Gastroesophageal sphincter (tissue), 3 donors: Measurements from ENCODE around the gene KIRREL1.

Source experiments
- EP300 ChIP-seq: sonication (generic); formaldehyde crosslinking; IDR thresholded peaks from one replicate; pipeline ENCODE4 v1.6.1; 2017; ENCODE audit warnings: antibody characterized with exemption, mild to moderate bottlenecking
- POLR2AphosphoS5 ChIP-seq: sonication (generic); formaldehyde crosslinking; IDR thresholded peaks from one replicate; pipeline ENCODE4 v1.6.1; 2017; ENCODE audit warnings: antibody characterized with exemption
- TF ChIP-seq, protein P1 (sequence below), 4 experiments: fragments of 200-600 bp in 2 of 4; fragments of 450-650 bp in 2 of 4; sonication (generic) in 1 of 4; IDR thresholded peaks; one replicate each; pipeline ENCODE4 v1.5.1; 2017 to 2019; ENCODE audit warnings: antibody characterized with exemption in 4 of 4, mild to moderate bottlenecking in 2 of 4, moderate library complexity in 2 of 4

DNA sequence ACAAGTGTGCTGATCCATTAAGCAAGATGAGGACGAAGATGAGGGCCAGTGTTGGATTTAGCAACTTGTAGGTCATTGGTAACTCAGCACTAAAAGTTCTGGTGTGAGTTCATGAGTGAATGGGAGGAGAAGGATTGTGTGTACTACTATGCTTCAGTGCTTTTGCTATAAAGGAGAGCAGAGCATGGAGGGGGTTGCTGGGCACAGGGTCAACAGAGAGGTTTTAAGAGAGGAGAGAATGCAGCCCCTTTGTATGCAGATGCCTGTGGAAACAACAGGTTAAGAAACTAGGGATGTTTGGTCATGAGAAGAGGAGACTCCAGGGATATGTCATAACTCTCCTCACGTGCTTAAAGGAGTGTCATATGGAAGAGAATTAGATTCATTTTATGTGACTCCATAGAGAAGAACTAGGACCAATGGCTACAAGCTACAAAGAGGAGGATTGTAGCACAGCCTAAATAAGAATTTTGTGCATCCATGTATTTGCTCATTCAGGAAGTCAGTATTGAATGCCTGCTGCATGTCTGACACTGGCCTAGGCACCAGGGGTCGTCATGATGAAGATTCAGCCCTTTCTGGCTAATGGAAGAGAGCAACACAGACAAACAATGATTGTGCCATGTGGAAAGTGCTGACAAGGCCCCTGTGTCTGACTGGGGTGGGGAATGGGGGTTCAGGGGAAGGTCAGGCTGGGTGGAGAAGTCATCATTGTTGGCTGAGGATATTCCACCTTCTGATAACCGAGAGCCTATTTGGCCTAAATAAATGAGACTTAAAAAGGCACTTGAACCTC lies 53.5 kb downstream of the KIRREL1 start:
- no peak for TF ChIP-seq EP300
- TF ChIP-seq, protein P1, sequence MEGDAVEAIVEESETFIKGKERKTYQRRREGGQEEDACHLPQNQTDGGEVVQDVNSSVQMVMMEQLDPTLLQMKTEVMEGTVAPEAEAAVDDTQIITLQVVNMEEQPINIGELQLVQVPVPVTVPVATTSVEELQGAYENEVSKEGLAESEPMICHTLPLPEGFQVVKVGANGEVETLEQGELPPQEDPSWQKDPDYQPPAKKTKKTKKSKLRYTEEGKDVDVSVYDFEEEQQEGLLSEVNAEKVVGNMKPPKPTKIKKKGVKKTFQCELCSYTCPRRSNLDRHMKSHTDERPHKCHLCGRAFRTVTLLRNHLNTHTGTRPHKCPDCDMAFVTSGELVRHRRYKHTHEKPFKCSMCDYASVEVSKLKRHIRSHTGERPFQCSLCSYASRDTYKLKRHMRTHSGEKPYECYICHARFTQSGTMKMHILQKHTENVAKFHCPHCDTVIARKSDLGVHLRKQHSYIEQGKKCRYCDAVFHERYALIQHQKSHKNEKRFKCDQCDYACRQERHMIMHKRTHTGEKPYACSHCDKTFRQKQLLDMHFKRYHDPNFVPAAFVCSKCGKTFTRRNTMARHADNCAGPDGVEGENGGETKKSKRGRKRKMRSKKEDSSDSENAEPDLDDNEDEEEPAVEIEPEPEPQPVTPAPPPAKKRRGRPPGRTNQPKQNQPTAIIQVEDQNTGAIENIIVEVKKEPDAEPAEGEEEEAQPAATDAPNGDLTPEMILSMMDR (IDR thresholded peaks at IDR 0.05) = no peak
- no peak for TF ChIP-seq POLR2AphosphoS5
